A549 treated with AZD9567 at 1 μM for 4 hours (cell line): ENCODE results near the gene ZNF10. TPM values are rescaled to one million over a fixed set of nuclear protein-coding genes. Genes with fewer than 3 reads are reported as not detected.

ENCODE experiments used
- total RNA-seq: library from RNA; stranded (reverse); fragments of 200-300 nt; extraction: Qiagen RNA extraction; gene quantifications from 5 replicates; pipeline ENCODE4 v1.2.3, GENCODE V29; 2022; ENCODE audit not compliant: insufficient read depth

Gene ZNF10
- 1.1 to 1.9 TPM (median 1.7 TPM) in 5 replicates for total RNA-seq

GRCh38 chr12:133130038-133130807 is at the start of gene ZNF10, which contains the start of gene ZNF891:
Gene ZNF10, plus strand, starts transcription at chr12:133130627. Its CDS starts 13,866 bp downstream, at chr12:133144493.
Gene ZNF891, minus strand, starts transcription at chr12:133130274. Its CDS starts 8,356 bp downstream, at chr12:133121918.

GRCh38 chr12:133181238-133181959 is 51.0 kb downstream of the ZNF10 start, which contains the start of gene ZNF268:
Gene ZNF268, plus strand, starts transcription at chr12:133181495. Its CDS starts 503 bp downstream, at chr12:133181998.

Other genes starting within 250 kb of the ZNF10 start
- gene CHFR, start 243.0 kb upstream of the ZNF10 start, total RNA-seq, result 23.5 to 39.4 TPM (median 23.9 TPM) in 5 replicates
- gene ZNF605, start 174.3 kb upstream of the ZNF10 start, total RNA-seq, result 1.8 to 3.2 TPM (median 2.8 TPM) in 5 replicates
- gene ZNF26, start 144.3 kb upstream of the ZNF10 start, total RNA-seq, result 6.5 to 8.1 TPM (median 7.4 TPM) in 5 replicates
- gene ZNF84, start 93.1 kb upstream of the ZNF10 start, total RNA-seq, result 10.7 to 15.2 TPM (median 13.3 TPM) in 5 replicates
- gene ZNF140, start 49.7 kb upstream of the ZNF10 start, total RNA-seq, result 8.2 to 9.6 TPM (median 8.9 TPM) in 5 replicates
- gene ZNF891, start 353 bp upstream of the ZNF10 start, total RNA-seq, result 0.26 to 0.40 TPM (median 0.33 TPM) in 5 replicates
- gene ZNF268, start 50.9 kb downstream of the ZNF10 start, total RNA-seq, result 8.0 to 10.4 TPM (median 10.2 TPM) in 5 replicates
- not detected in 5 replicates for gene ANHX, start 105.2 kb downstream of the ZNF10 start, total RNA-seq